K562 (cell line): ENCODE measurements around the gene TRIP6. TPM values are rescaled to one million over a fixed set of nuclear protein-coding genes. Genes with fewer than 3 reads are reported as not detected.
A peak's percentile ranks its signal among the peaks of the same experiment; 100 is the strongest.

Experiments used
- E2F6 ChIP-seq, 2 experiments: IDR thresholded peaks; 2 replicates each; pipeline ENCODE4 v1.6.1; 2011; ENCODE audit warnings: borderline replicate concordance in 1 of 2, control low read depth in 1 of 2, low read depth in 1 of 2, low read length in 1 of 2, mild to moderate bottlenecking in 1 of 2, mixed read lengths in 1 of 2, moderate library complexity in 1 of 2; ENCODE audit not compliant: insufficient read depth in 1 of 2, insufficient read length in 1 of 2, poor library complexity in 1 of 2, severe bottlenecking in 1 of 2; ENCODE audit errors: extremely low read depth in 1 of 2
- MAFG ChIP-seq: fragments of 450-650 bp; conservative IDR thresholded peaks from 2 replicates; pipeline ENCODE4 v1.6.1; 2016; ENCODE audit warnings: missing genetic modification characterization, missing compliant biosample characterization
- MYNN ChIP-seq, 2 experiments: sonication (generic); formaldehyde crosslinking in 1 of 2; IDR thresholded peaks; 2 replicates each; pipeline versions ENCODE4 v1.5.0 to v1.6.1; 2016 to 2020; ENCODE audit warnings: antibody characterized with exemption in 1 of 2, missing genetic modification reagents in 1 of 2
- SMARCA5 ChIP-seq: fragments of 450-650 bp; IDR thresholded peaks from 2 replicates; pipeline ENCODE4 v1.6.1; 2016
- SPI1 ChIP-seq: IDR thresholded peaks from 2 replicates; pipeline ENCODE4 v1.6.1; 2011; ENCODE audit warnings: low read depth, low read length, control low read depth, borderline replicate concordance
- ZBTB12 ChIP-seq: fragments of 250-450 bp; sonication (Bioruptor Pico); IDR thresholded peaks from 2 replicates; pipeline ENCODE4 v1.4.0; 2020
- polyA plus RNA-seq, 8 experiments: library from polyadenylated mRNA; depleted of rRNA in 4 of 8; stranded (reverse) in 5 of 8; unstranded in 3 of 8; fragments of >200 nt; fragmentation: Nextera tagmentation in 2 of 8; fragmentation: Illumina TruSeq in 1 of 8; extraction: Ambion mirVana in 2 of 8; extraction: Trizol in 1 of 8; gene quantifications; 2 replicates each; pipeline versions ENCODE4 v1.2.1 to v1.2.3, GENCODE V29; 2011 to 2014; ENCODE audit warnings: inconsistent platforms in 1 of 8, missing spikeins in 1 of 8
- total RNA-seq, 7 experiments: library from RNA; depleted of rRNA in 6 of 7; stranded (reverse); fragments of >200 nt in 6 of 7; fragmentation: Illumina TruSeq in 2 of 7; extraction: Trizol in 2 of 7; gene quantifications; 2 replicates each; pipeline versions ENCODE4 v1.2.1 to v1.2.3, GENCODE V29; 2011 to 2021; ENCODE audit warnings: low replicate concordance in 1 of 7
- TF ChIP-seq, protein P1 (sequence below): fragments of 250-450 bp; sonication (Bioruptor Pico); IDR thresholded peaks from 2 replicates; pipeline ENCODE4 v1.8.0; 2022; ENCODE audit warnings: inconsistent platforms
- TF ChIP-seq, protein P2 (sequence below): fragments of 450-650 bp; IDR thresholded peaks from 2 replicates; pipeline ENCODE4 v1.6.1; 2016; ENCODE audit warnings: mild to moderate bottlenecking
- TF ChIP-seq, protein P3 (sequence below): sonication (generic); formaldehyde crosslinking; IDR thresholded peaks from 2 replicates; pipeline ENCODE4 v1.8.1; 2023; ENCODE audit warnings: mild to moderate bottlenecking, missing genetic modification reagents

Gene TRIP6
- total and polyA plus RNA-seq, 9 of the 15 experiments (the other 6 are each of a cell fraction or from before 2014, with no cell fraction given), result 5.9 to 141 (median 54.0) TPM

- TF ChIP-seq MYNN (IDR thresholded peaks at IDR 0.05) (peak; percentile 95), MYNN (CRISPR knock-in tag; IDR thresholded peaks at IDR 0.05) (no peak), SMARCA5 (peak; percentile 26; the same call in 1 of the 2 replicates), SPI1 (no peak), ZBTB12 (CRISPR knock-in tag) (no peak), E2F6 (IDR thresholded peaks at IDR 0.05; ENCODE audit: borderline replicate concordance in 1 of 2, extremely low read depth in 1 of 2, insufficient read depth in 1 of 2, insufficient read length in 1 of 2, low read depth in 1 of 2, low read length in 1 of 2, poor library complexity in 1 of 2, severe bottlenecking in 1 of 2) (peak in 1 of 2 experiments; percentile 8), MAFG (no peak)
- TF ChIP-seq, protein P1, sequence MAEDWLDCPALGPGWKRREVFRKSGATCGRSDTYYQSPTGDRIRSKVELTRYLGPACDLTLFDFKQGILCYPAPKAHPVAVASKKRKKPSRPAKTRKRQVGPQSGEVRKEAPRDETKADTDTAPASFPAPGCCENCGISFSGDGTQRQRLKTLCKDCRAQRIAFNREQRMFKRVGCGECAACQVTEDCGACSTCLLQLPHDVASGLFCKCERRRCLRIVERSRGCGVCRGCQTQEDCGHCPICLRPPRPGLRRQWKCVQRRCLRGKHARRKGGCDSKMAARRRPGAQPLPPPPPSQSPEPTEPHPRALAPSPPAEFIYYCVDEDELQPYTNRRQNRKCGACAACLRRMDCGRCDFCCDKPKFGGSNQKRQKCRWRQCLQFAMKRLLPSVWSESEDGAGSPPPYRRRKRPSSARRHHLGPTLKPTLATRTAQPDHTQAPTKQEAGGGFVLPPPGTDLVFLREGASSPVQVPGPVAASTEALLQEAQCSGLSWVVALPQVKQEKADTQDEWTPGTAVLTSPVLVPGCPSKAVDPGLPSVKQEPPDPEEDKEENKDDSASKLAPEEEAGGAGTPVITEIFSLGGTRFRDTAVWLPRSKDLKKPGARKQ (CRISPR knock-in tag), result no peak
- TF ChIP-seq, protein P2, sequence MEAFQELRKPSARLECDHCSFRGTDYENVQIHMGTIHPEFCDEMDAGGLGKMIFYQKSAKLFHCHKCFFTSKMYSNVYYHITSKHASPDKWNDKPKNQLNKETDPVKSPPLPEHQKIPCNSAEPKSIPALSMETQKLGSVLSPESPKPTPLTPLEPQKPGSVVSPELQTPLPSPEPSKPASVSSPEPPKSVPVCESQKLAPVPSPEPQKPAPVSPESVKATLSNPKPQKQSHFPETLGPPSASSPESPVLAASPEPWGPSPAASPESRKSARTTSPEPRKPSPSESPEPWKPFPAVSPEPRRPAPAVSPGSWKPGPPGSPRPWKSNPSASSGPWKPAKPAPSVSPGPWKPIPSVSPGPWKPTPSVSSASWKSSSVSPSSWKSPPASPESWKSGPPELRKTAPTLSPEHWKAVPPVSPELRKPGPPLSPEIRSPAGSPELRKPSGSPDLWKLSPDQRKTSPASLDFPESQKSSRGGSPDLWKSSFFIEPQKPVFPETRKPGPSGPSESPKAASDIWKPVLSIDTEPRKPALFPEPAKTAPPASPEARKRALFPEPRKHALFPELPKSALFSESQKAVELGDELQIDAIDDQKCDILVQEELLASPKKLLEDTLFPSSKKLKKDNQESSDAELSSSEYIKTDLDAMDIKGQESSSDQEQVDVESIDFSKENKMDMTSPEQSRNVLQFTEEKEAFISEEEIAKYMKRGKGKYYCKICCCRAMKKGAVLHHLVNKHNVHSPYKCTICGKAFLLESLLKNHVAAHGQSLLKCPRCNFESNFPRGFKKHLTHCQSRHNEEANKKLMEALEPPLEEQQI, result no peak
- TF ChIP-seq, protein P3, sequence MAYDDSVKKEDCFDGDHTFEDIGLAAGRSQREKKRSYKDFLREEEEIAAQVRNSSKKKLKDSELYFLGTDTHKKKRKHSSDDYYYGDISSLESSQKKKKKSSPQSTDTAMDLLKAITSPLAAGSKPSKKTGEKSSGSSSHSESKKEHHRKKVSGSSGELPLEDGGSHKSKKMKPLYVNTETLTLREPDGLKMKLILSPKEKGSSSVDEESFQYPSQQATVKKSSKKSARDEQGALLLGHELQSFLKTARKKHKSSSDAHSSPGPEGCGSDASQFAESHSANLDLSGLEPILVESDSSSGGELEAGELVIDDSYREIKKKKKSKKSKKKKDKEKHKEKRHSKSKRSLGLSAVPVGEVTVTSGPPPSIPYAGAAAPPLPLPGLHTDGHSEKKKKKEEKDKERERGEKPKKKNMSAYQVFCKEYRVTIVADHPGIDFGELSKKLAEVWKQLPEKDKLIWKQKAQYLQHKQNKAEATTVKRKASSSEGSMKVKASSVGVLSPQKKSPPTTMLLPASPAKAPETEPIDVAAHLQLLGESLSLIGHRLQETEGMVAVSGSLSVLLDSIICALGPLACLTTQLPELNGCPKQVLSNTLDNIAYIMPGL, result no peak
These were observed 38.0 kb upstream of the TRIP6 start (continued) for GRCh38 chr7:100829150-100829716.
